Fibroblast of skin of scalp (primary cell): ENCODE measurements around the gene TMPRSS3.
A peak's percentile ranks its signal among the peaks of the same experiment; 100 is the strongest.

Experiments used
- DNase-seq: peaks from one replicate; pipeline ENCODE4 v3.0.0-alpha.2; 2013

The TMPRSS3 gene

GRCh38 chr21:42349420-42350317 lies 46.2 kb downstream of the TMPRSS3 start:
- no peak for DNase-seq

- DNase-seq: no peak
Observed at GRCh38 chr21:42348762-42349161, 47.1 kb downstream of the TMPRSS3 start.

DNA sequence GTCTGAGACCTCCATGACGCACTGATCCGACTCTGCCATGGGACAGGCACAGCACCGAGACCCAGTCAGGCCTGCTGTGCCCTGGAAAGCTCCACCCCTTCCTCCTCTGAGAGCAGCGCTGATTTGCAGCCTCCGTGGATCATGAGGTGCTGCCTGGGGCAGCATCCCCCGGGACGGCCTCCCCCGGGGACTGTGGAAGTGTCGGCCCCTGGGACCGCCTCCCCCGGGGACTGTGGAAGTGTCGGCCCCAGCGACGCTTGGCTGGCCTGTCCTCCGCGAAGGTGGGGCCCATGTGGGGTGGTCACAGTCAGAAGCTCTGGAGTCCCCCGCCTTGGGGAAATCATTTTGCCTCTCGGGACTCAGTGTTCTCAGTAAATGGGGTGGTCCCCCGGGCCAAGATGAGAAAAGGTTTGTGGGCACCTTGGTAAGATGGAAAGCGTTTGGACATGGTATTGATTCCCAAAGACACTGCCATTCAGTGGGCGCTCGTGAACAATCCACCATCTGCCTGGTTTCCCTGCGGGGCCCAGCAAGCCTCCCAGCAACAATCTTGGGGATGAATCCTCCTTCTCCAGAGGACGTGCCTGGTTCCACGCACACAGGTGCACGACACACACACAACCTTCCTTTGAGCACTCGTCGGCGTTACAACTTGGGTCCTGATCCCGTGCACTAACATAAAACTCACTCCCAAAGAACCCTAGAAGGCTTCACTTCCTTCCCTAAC lies 48.1 kb downstream of the TMPRSS3 start:
- no peak for DNase-seq

DNA sequence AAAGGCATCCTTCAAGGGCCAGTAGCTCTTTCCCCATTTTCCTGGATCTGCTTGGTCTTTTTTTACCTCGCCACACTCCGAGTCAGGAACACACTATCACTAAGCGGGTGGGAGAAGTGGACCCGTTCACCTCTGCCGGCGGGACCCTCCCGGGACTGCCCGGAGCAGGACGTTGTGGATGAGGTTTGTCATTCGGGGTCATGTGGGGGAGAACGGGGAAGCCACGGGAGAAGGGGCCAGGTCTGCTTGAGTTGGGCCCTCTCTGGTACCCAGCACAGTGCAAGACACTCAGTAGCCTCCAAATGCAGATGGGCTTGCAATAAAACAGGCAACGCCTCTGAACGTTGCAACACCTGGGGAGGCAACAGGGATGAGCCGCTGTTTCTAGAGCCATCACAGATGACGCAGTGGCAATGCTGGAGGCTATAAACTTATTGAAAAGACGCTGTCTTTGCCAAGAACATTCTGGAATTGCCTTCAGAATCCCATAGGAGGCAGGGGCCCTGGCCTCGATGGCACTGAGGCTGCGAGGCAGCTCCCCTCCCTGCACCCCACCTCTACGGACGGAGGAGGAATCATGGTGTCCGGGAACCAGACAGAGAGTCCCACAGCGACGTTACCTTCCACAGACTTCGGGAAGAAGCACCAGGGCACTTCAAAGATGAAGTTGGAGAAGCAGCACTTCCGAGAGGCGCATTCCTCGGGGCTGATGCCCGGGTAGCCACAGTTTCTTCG lies 48.8 kb downstream of the TMPRSS3 start:
- DNase-seq: no peak

GRCh38 chr21:42346441-42346840 lies 49.4 kb downstream of the TMPRSS3 start:
- DNase-seq: no peak

DNA sequence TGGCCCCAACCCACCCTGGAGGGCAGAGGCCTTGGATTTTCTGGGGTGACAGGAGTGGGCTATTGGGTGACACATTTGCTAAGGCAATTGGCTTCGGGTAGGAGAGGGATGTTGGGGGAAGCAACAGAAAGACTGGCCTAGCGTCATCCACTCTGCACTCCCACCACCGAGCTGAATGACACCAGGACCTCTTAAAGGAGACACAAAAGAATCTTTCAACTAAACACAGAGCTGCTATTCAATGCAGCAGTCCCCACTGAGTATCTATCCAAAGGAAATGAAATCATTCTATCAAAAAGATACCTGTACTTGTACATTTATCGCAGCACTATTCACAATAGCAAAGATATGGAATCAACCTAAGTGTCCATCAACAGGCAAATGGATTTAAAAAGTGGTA lies 51.2 kb downstream of the TMPRSS3 start:
- DNase-seq: no peak

DNA sequence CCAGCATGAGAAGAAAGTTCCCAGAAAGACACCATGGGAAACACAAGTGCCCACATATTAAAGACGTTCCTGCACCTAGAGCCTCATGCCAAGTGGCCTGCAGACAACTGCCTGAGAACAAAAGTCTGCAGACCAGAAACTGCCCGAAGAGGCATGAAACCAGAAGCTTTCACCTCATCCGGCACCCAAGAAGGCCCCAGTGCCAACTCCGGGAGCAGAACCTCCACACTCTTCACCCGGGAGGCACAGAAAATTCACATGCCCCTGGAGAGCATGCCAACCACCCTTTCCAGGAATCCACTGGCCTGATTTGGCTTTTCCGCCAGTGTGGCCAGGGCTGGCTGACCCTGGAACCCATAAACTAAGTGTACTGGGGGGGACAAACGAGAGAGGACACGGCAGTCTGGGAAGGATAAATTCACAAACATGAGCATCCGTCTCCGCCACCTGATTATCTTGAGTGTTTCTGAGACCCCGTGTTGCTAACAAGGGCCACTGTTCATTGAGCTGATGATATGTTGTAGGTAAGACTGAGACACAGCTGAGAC lies 51.8 kb downstream of the TMPRSS3 start:
- DNase-seq: no peak

GRCh38 chr21:42343556-42343955 lies 52.3 kb downstream of the TMPRSS3 start:
- DNase-seq: no peak

- DNase-seq: no peak
Observed at GRCh38 chr21:42343101-42343500, 52.8 kb downstream of the TMPRSS3 start.

- DNase-seq: no peak
Observed at GRCh38 chr21:42341776-42342542, 53.9 kb downstream of the TMPRSS3 start.

GRCh38 chr21:42340187-42341050 lies 55.4 kb downstream of the TMPRSS3 start:
- no peak for DNase-seq

DNA sequence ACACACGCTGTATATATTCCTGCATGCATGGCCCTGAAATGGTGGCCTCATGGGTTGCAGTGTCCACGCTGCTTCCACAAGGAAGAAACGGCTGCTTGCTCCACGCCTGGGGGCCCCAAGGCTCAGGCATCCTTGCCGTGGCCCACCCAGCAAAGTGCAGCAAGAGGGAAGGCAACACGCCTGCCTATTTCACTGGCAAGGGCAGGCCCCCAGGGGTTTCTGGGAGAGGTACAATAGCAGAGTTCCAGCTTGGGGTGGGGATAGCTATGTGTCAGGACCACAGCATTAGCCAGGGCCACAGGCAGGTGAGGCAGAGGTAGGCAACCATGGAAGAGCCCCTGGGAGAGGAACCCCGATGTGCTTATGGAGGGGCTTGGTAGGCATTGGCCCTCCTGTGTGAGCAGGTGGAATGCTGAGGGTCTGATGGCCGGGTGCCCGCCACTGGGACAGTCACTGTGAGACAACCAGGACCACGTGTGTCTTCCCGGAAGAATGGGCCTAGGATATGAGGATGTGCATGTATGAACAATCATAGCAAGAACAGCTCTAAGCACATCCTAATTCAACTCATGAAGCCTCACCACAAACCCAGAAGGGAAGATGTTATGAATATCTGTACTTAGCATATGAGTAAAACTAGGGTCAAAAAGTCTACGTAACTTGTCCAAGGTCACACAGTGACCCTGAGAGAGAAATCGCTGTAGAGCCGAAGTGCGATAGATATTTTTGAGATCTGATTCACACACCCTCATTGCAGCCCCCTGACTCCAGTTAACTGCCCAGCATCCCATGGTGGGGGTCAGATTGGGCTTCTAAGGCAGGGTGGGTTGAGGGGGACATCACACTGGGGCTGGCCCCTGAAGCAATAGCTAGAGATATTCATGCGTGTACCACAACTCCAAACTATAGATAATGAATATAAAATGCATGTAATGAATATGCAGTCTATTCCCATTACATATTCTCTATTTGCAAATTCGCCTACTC lies 56.8 kb downstream of the TMPRSS3 start:
- no peak for DNase-seq

GRCh38 chr21:42337830-42338728 lies 57.8 kb downstream of the TMPRSS3 start:
- DNase-seq: peak; percentile 36

- DNase-seq: no peak
Observed at GRCh38 chr21:42337276-42337675, 58.6 kb downstream of the TMPRSS3 start.

DNA sequence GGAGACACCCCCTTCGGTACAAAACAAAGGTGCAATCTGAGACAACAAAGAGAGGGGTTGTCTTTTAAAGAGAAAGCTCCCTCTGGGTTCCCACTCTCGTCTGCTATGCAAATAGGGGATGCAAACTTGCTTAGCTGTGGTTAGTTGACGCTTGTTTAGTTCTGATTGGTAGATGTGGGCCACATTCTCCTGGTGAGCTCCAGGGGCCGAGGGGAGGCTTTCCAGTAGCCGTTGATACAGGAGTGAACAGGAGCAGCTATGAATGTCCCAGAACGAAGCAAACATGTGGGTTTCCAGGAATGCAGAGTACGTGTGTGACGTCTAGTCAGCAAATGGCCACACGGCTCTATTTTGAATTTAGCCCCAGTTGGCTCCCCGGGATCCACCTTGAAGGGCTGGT lies 59.8 kb downstream of the TMPRSS3 start:
- peak; percentile 9 for DNase-seq

- no peak for DNase-seq
Observed at GRCh38 chr21:42332557-42333317, 63.1 kb downstream of the TMPRSS3 start.

- DNase-seq: no peak
Observed at GRCh38 chr21:42331660-42332059, 64.2 kb downstream of the TMPRSS3 start.
